Stimulated activated CD8-positive, alpha-beta memory T cell treated with anti-CD3 and anti-CD28 coated beads, Interleukin-15, amount 100 ng/mL, for 48 hours (primary cell): ENCODE results near the gene ZNF808.
"Not testable (repeated sequence)": the region's sequence is repeated elsewhere in the genome, so short reads cannot be mapped to it uniquely, and the experiment has no call there.

Source experiments
- DNase-seq, 2 donors: peaks; one replicate each; pipeline ENCODE4 v3.0.0-alpha.2; 2020; ENCODE audit warnings: low read depth in 2 of 2

ZNF808 gene

GRCh38 chr19:52593441-52593840, 66.0 kb downstream of the ZNF808 start:
- DNase-seq: not testable (repeated sequence)

DNA sequence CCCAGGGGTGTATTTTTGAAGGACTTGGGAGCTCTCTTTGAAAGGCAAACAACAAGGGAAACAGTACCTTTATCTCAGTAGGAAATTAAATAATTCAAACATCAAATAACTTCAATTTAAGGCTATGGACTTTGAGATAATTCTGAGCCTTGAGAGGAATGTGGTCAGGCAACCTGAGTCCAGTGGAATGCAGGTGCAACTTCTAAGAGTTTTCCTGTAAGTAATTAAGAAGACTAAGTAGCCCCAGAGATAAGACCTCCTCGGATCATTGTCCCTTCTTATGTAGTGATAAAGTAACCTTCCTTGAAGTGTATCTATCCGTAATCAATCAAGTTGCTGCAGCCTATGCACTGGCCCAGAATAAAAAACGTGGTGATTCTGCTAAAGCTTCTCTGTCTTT, 71.8 kb downstream of the ZNF808 start:
- no peak for DNase-seq

- DNase-seq: peak in 1 of 2 donors; percentile 0
Observed at GRCh38 chr19:52600639-52601024, 73.2 kb downstream of the ZNF808 start.

DNA sequence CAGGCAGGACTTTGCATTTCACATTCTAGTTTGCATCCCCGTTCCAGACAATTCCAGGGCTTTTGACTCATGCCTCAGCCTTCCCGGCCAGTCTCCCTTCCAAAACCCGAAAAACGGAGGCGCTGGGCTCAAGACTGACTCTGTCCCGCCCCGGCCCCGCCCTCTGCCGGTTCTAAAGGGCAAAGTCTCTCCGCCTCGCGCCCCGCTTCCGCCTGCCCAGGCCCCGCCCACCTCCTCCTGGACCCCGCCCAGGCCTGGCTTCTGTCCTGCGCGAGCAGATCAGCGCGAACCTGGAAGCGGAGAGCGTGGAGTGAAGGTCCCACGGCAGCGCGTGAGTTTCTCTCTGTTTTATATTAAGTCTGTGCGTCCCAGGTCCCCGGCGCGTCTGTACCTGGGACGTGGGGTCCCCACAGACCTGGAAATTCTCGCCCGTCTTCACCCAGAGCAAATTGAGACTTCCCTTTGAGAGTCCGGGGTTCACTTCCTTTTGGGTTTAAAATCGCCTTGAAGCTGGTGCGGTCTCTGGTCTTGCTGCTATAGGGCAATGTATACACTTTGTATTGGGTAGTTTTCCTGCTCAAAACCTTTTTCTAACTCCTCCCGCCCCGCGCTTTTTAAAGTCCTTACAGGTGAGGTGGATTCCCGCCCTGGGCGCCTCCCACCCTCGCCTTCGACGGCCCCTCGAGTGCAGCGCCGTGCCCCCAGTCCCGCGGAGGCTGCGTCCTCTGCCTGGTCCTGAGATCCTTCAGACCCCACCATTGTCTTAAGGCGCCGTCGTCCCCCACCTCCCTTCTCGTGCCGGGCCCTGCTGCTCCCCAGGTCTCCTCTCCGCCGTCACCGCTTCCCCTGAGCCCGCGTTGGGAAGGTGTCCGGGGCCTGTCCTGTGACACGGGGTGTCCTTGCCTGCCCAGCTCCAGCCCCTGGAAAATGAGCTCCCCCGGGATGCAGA, 73.8 kb downstream of the ZNF808 start:
- DNase-seq: peak; percentile 86

DNA sequence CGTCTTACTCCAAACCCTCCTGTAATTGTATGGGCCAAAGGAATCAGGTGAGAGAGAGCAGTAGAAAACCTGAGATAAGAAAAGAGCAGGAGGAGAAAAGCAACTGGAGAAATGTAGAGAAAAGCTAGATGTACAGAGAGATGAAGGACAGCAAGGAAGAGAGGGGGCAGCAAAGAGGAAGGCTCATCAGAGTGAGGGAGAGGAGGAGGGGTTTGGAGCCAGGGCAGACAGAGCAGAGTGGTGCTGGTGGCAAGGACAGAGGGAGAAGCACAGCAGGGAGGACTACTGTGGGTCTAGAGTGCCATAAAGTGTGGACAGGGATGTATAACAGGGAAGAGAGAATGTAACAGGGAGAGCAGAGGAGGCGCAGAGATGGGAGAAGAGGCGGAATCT, 74.5 kb downstream of the ZNF808 start:
- not testable (repeated sequence) for DNase-seq

DNA sequence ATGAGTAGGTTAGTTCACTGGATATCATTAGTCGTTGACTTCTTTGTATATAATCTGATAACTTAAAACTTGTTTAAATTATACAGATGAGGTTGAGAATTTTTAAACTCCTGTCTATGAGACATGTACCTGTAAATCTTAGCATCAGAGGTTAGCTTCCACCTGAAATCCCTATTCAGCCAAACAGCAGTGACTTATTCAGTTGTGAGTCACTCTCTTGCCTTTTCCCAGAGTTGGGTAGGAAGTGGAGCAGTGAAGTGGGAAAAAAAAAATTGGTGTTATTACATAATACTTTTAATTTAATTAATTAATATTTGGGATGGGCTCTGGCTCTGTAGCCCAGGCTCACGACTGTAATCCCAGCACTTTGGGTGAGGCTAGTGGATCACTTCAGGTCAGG, 75.5 kb downstream of the ZNF808 start:
- no peak for DNase-seq

DNA sequence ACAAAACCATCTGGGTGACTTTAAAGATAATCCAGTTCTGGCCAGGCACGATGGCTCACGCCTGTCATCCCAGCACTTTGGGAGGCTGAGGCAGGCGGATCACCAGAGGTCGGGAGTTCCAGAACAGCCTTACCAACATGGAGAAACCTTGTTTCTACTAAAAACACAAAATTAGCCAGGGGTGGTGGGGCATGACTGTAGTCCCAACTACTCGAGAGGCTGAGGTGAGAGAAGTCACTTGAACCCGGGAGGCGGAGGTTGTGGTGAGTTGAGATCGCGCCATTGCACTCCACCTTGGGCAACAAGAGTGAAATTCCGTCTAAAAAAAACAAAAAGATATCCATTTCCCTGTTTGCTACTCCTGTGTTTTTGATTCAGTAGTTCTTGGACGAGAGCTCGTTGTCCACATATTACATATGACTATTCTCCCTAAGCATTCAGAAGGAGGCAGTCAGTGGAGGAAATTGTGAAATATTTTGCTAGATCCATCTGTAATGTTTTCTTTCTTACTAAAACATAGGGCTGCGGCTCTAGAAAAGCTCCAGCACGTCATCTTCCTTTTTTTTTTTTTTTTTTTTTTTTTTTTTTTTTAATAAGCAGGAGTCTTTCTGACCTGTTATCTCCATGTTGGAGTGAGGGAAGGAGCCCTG, 76.2 kb downstream of the ZNF808 start:
- no peak for DNase-seq
